IMR-90 (cell line): ENCODE data around the gene PRKCB. TPM values are rescaled to one million over a fixed set of nuclear protein-coding genes. Genes with fewer than 3 reads are reported as not detected.

Source experiments
- ATAC-seq: fragments of 200-7000 bp; cut with Tn5 transposase; 2 replicates; pipeline ENCODE4 v1.9.1; 2020; ENCODE audit warnings: low read depth, mild to moderate bottlenecking, moderate library complexity
- BruUV-seq: library from RNA; stranded (reverse); fragments of 400-500 nt; replicated peaks from 2 replicates; lab custom pipeline; 2021; lab: Mats Ljungman, UMichigan
- CTCF ChIA-PET: fragments of 300-600 bp; formaldehyde crosslinking; extraction: SDS; loops from one replicate; lab custom pipeline; 2021; ENCODE audit warnings: antibody characterized with exemption; lab: Yijun Ruan, JAX
- POLR2A ChIA-PET: fragments of 300-600 bp; sonication (Branson Sonifier 250); formaldehyde crosslinking; loops from one replicate; lab custom pipeline; 2022; ENCODE audit warnings: antibody characterized with exemption; ENCODE audit not compliant: unreplicated experiment; lab: Charles Lee
- DNase-seq: peaks from one replicate; pipeline ENCODE4 v3.0.0; 2013
- H2AFZ ChIP-seq: replicated peaks from 2 replicates; pipeline ENCODE3; 2013; ENCODE audit warnings: low read length, mild to moderate bottlenecking; ENCODE audit not compliant: poor library complexity
- H2AK5ac ChIP-seq: 2 replicates; pipeline ENCODE4 v1.6.1; 2013; ENCODE audit warnings: low read depth, low read length, inconsistent platforms
- H2AK9ac ChIP-seq: replicated peaks from 2 replicates; pipeline ENCODE3; 2013; ENCODE audit warnings: mild to moderate bottlenecking, low read depth, low read length, moderate library complexity; ENCODE audit not compliant: poor library complexity
- H2BK120ac ChIP-seq: 2 replicates; pipeline ENCODE4 v1.6.1; 2013; ENCODE audit warnings: low read depth, low read length, inconsistent platforms
- H2BK15ac ChIP-seq: 3 replicates; pipeline ENCODE4 v1.6.1; 2013; ENCODE audit warnings: low read depth, low read length, inconsistent platforms
- H2BK20ac ChIP-seq: 2 replicates; pipeline ENCODE4 v1.6.1; 2013; ENCODE audit warnings: low read depth, mild to moderate bottlenecking, inconsistent platforms, low read length, moderate library complexity
- H2BK5ac ChIP-seq: 2 replicates; pipeline ENCODE4 v1.6.1; 2013; ENCODE audit warnings: mild to moderate bottlenecking, low read depth, low read length, inconsistent platforms; ENCODE audit not compliant: poor library complexity, severe bottlenecking
- H3K14ac ChIP-seq: replicated peaks from 2 replicates; pipeline ENCODE4 v1.6.1; 2013; ENCODE audit warnings: low read depth, low read length, inconsistent platforms
- H3K18ac ChIP-seq: 2 replicates; pipeline ENCODE4 v1.6.1; 2013; ENCODE audit warnings: low read depth, low read length, control low read depth
- H3K23ac ChIP-seq: 2 replicates; pipeline ENCODE4 v1.6.1; 2013; ENCODE audit warnings: low read depth, low read length, inconsistent platforms
- H3K27ac ChIP-seq: 2 replicates; pipeline ENCODE4 v1.5.1; 2013; ENCODE audit warnings: mild to moderate bottlenecking, control low read depth, low read length; ENCODE audit not compliant: insufficient read depth
- H3K27me3 ChIP-seq: 2 replicates; pipeline ENCODE4 v1.6.1; 2013; ENCODE audit warnings: low read length; ENCODE audit not compliant: control insufficient read depth, insufficient read depth
- H3K36me3 ChIP-seq: 2 replicates; pipeline ENCODE4 v1.6.1; 2013; ENCODE audit warnings: low read length, mixed read lengths; ENCODE audit not compliant: control insufficient read depth, insufficient read depth
- H3K4ac ChIP-seq: 2 replicates; pipeline ENCODE4 v1.6.1; 2013; ENCODE audit warnings: low read depth, low read length, inconsistent platforms
- H3K4me1 ChIP-seq: 2 replicates; pipeline ENCODE4 v1.6.1; 2013; ENCODE audit warnings: low read length, mixed read lengths; ENCODE audit not compliant: control insufficient read depth, insufficient read depth
- H3K4me2 ChIP-seq: 2 replicates; pipeline ENCODE4 v1.6.1; 2013; ENCODE audit warnings: low read depth, mild to moderate bottlenecking, control low read depth, low read length, moderate library complexity
- H3K4me3 ChIP-seq: 2 replicates; pipeline ENCODE4 v1.5.1; 2013; ENCODE audit warnings: low read depth, mild to moderate bottlenecking, control low read depth, low read length, moderate library complexity; ENCODE audit not compliant: insufficient read depth
- H3K56ac ChIP-seq: 2 replicates; pipeline ENCODE4 v1.6.1; 2013; ENCODE audit warnings: low read length, inconsistent platforms; ENCODE audit not compliant: insufficient read depth; ENCODE audit errors: extremely low read depth
- H3K79me1 ChIP-seq, 2 experiments: 2 replicates each; pipeline ENCODE4 v1.6.1; 2013; ENCODE audit warnings: low read length in 2 of 2, inconsistent platforms in 1 of 2, low read depth in 1 of 2
- H3K9ac ChIP-seq: 2 replicates; pipeline ENCODE4 v1.6.1; 2013; ENCODE audit warnings: low read depth, low read length, control low read depth
- H3K9me1 ChIP-seq: 2 replicates; pipeline ENCODE4 v1.6.1; 2013; ENCODE audit warnings: low read length, inconsistent platforms; ENCODE audit not compliant: insufficient read depth
- H3K9me3 ChIP-seq: 2 replicates; pipeline ENCODE4 v1.6.1; 2013; ENCODE audit warnings: low read length; ENCODE audit not compliant: control insufficient read depth, insufficient read depth
- H4K20me1 ChIP-seq: 2 replicates; pipeline ENCODE4 v1.6.1; 2013; ENCODE audit warnings: low read length, inconsistent platforms; ENCODE audit not compliant: insufficient read depth
- H4K5ac ChIP-seq: 2 replicates; pipeline ENCODE4 v1.6.1; 2013; ENCODE audit warnings: mild to moderate bottlenecking, low read depth, low read length, control low read depth
- H4K8ac ChIP-seq, 2 experiments: 2 replicates each; pipeline ENCODE4 v1.6.1; 2013; ENCODE audit warnings: low read depth in 2 of 2, low read length in 2 of 2, control low read depth in 1 of 2, inconsistent platforms in 1 of 2
- H4K91ac ChIP-seq: 2 replicates; pipeline ENCODE4 v1.6.1; 2013; ENCODE audit warnings: low read depth, low read length, inconsistent platforms; ENCODE audit not compliant: insufficient read depth
- BHLHE40 ChIP-seq: fragments of 150-350 bp; IDR thresholded peaks from 2 replicates; pipeline ENCODE4 v1.6.1; 2016; ENCODE audit warnings: mild to moderate bottlenecking, low read depth, low read length
- CEBPB ChIP-seq: IDR thresholded peaks from 2 replicates; pipeline ENCODE4 v1.6.1; 2012; ENCODE audit warnings: low read depth, low read length, improper control_type of control experiment
- CHD1 ChIP-seq: IDR thresholded peaks from 2 replicates; pipeline ENCODE4 v1.6.1; 2012; ENCODE audit warnings: low read depth, low read length, improper control_type of control experiment
- CTCF ChIP-seq: conservative IDR thresholded peaks from 2 replicates; pipeline ENCODE4 v1.5.1; 2012; ENCODE audit warnings: mild to moderate bottlenecking, low read depth, low read length, improper control_type of control experiment
- ELK1 ChIP-seq: fragments of 150-350 bp; IDR thresholded peaks from 2 replicates; pipeline ENCODE4 v1.6.1; 2016; ENCODE audit warnings: low read depth, mild to moderate bottlenecking, low read length, moderate library complexity, borderline replicate concordance
- FOS ChIP-seq: fragments of 150-350 bp; IDR thresholded peaks from 2 replicates; pipeline ENCODE4 v1.6.1; 2016; ENCODE audit warnings: low read depth, low read length
- MAFK ChIP-seq: IDR thresholded peaks from 2 replicates; pipeline ENCODE4 v1.6.1; 2012; ENCODE audit warnings: low read depth, low read length, improper control_type of control experiment
- MAZ ChIP-seq: IDR thresholded peaks from 2 replicates; pipeline ENCODE4 v1.6.1; 2012; ENCODE audit warnings: low read depth, mild to moderate bottlenecking, low read length, improper control_type of control experiment, moderate library complexity, borderline replicate concordance
- MXI1 ChIP-seq: IDR thresholded peaks from 2 replicates; pipeline ENCODE4 v1.6.1; 2012; ENCODE audit warnings: low read depth, mild to moderate bottlenecking, low read length, moderate library complexity, borderline replicate concordance
- NFE2L2 ChIP-seq: fragments of 150-350 bp; IDR thresholded peaks from 2 replicates; pipeline ENCODE4 v1.6.1; 2016; ENCODE audit warnings: low read depth, mild to moderate bottlenecking, low read length
- POLR2A ChIP-seq: IDR thresholded peaks from 2 replicates; pipeline ENCODE4 v1.6.1; 2012; ENCODE audit warnings: mild to moderate bottlenecking, low read depth, low read length
- RAD21 ChIP-seq: IDR thresholded peaks from 2 replicates; pipeline ENCODE4 v1.6.1; 2012; ENCODE audit warnings: low read length, improper control_type of control experiment
- RCOR1 ChIP-seq: IDR thresholded peaks from 2 replicates; pipeline ENCODE4 v1.6.1; 2012; ENCODE audit warnings: mild to moderate bottlenecking, low read length, improper control_type of control experiment; ENCODE audit not compliant: insufficient replicate concordance
- RFX5 ChIP-seq: IDR thresholded peaks from 2 replicates; pipeline ENCODE4 v1.8.0; 2012; ENCODE audit warnings: low read depth, mild to moderate bottlenecking, low read length, moderate library complexity
- SMC3 ChIP-seq: fragments of 150-350 bp; IDR thresholded peaks from 2 replicates; pipeline ENCODE4 v1.6.1; 2016; ENCODE audit warnings: low read depth, mild to moderate bottlenecking, antibody characterized with exemption, low read length, moderate library complexity
- USF2 ChIP-seq: fragments of 150-350 bp; IDR thresholded peaks from 2 replicates; pipeline ENCODE4 v1.6.1; 2017; ENCODE audit warnings: mild to moderate bottlenecking, antibody characterized with exemption, low read length, low read depth
- WGBS, 2 experiments: methylation state at CpG; one replicate each; pipeline versions ENCODE4 v1.1.5 to v1.1.7; 2013; ENCODE audit warnings: missing lambda C conversion rate in 2 of 2; ENCODE audit not compliant: insufficient read length in 1 of 2; ENCODE audit errors: extremely low coverage in 2 of 2; 5-methylcytosine and 5-hydroxymethylcytosine counted together
- dilution Hi-C: fragments of 300-500 bp; cut with HindIII; formaldehyde crosslinking; loops from one replicate; pipeline ENCODE4 v1.14.3; 2018; ENCODE audit warnings: low sequenced_read_pairs; ENCODE audit not compliant: unreplicated experiment
- in situ Hi-C: fragments of 300-500 bp; cut with MboI; formaldehyde crosslinking; loops from 3 replicates; pipeline ENCODE4 v1.14.3; 2019; ENCODE audit warnings: low sequenced_read_pairs, inconsistent platforms, mixed read lengths
- intact Hi-C: fragments of 100-400 bp; cut with micrococcal nuclease; formaldehyde crosslinking; loops from 2 replicates; pipeline ENCODE4 v1.10.0; 2022
- polyA plus RNA-seq, 3 experiments: library from polyadenylated mRNA; depleted of rRNA; stranded (reverse); fragments of >200 nt; gene quantifications; 2 replicates each; pipeline ENCODE4 v1.2.3, GENCODE V29; 2012; ENCODE audit warnings: low replicate concordance in 1 of 3
- total RNA-seq: library from RNA; depleted of rRNA; stranded (reverse); fragments of >200 nt; gene quantifications from 2 replicates; pipeline ENCODE4 v1.2.3, GENCODE V29; 2012

Gene PRKCB
- total and polyA plus RNA-seq, 2 of the 4 experiments (the other 2 are of a cell fraction) = under 0.01 TPM; not detected in 1

GRCh38 chr16:23848958-23849357, 13.2 kb downstream of the PRKCB start:
- Histone ChIP-seq H2AK9ac (no peak overlapping the region), H3K9me3 (no peaks in the 10 kb centered on the region), H2BK15ac (no peak overlapping the region), H2AK5ac (no peak overlapping the region), H3K18ac (no peak overlapping the region), H3K23ac (no peak overlapping the region), H3K79me1 (no peaks in the 10 kb centered on the region), H3K27ac (no peak overlapping the region), H3K4ac (no peak overlapping the region), H2BK5ac (no peak overlapping the region), H3K14ac (no peak overlapping the region), H2BK20ac (no peak overlapping the region), H3K9me1 (no peaks in the 10 kb centered on the region), H3K36me3 (no peaks in the 10 kb centered on the region), H4K5ac (no peak overlapping the region), H4K20me1 (no peaks in the 10 kb centered on the region), H2AFZ (no peak overlapping the region), H3K56ac (no peak overlapping the region), H3K4me1 (no peaks in the 10 kb centered on the region), H3K4me2 (no peak overlapping the region), H3K4me3 (no peak overlapping the region), H4K91ac (no peak overlapping the region), H2BK120ac (no peak overlapping the region), H3K27me3 (no peaks in the 10 kb centered on the region), H3K9ac (no peak overlapping the region), H4K8ac (no peak overlapping the region)
- CTCF ChIA-PET = no interaction called here
- dilution Hi-C loops (no loop called here), intact Hi-C loops (no loop called here), in situ Hi-C loops (no loop called here)
- no TSS peak for BruUV-seq
- ATAC-seq (no peak), DNase-seq (no peak)
- TF ChIP-seq CEBPB (no peak), RAD21 (no peak), USF2 (no peak), NFE2L2 (no peak), RFX5 (no peak), RCOR1 (no peak), POLR2A (no peak), MAZ (no peak), FOS (no peak), ELK1 (no peak), BHLHE40 (no peak), CHD1 (no peak), MXI1 (no peak), SMC3 (no peak), CTCF (no peak), MAFK (no peak)
- no CpG with 5 or more reads among the region's 9 CpGs for WGBS, 2 experiments
- POLR2A ChIA-PET = no interaction called here
